Amniotic epithelial cell (primary cell): ENCODE results near the gene DBET.
"Not testable (repeated sequence)": the region's sequence is repeated elsewhere in the genome, so short reads cannot be mapped to it uniquely, and the experiment has no call there.

Experiments
- DNase-seq: peaks from one replicate; pipeline ENCODE4 v3.0.0-alpha.2; 2010; ENCODE audit warnings: low read depth

The DBET gene

DNA sequence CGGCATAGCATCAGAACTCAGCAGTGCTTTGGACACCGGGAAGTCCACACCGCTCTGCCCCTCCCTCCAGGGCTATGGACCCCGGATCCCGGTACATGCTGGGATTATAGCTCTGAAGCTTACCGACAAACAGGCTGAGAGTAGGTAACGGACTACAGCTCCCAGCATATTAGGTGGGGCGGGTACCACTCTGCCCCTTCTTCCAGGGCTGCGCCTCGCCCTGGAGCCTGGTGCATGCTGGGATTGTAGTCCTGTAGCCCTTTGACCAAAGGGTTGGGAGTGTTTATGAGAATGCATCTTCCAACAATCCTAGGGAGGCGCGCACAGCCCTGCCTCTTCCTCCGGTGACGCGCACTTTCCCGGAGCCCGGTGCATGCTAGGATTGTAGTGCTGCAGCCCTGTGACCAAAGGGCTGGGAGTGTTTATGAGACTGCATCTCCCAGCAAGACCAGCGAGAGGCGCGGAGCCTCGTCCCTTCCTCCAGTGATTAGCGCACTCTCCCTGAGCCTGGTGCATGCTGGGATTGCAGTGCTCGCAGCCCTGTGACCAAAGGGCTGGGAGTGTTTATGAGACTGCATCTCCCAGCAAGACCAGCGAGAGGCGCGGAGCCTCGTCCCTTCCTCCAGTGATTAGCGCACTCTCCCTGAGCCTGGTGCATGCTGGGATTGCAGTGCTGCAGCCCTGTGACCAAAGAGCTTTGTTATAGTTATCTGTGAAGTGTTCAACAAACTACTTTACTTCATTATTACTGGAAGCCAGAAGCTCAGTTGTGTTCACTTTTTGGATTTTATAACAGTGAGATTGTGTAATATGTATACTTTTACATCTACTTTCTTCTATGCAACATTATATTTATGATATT lies 14.7 kb upstream of the DBET start:
- not testable (repeated sequence) for DNase-seq

GRCh38 chr4:190058997-190059396 lies 5.3 kb upstream of the DBET start:
- not testable (repeated sequence) for DNase-seq

DNA sequence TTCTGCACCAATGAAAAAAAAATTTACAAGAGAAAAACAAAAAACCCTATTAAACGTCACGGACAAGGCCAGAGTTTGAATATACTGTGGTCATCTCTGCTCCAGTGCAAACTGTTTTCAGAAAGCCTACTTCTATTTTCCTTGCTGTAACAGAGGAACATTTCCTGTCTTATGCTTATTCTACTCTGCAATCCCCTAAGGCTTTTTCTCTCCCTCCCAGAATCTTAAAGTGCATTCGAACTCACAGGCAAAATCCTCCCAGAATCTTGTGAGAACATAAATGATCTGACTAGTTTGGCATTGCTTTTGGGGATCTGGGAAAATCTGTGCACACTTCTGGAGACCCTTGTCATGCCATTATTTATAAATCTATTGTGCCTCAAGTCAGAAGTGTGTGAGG lies 503 bp downstream of the DBET start:
- not testable (repeated sequence) for DNase-seq

DNA sequence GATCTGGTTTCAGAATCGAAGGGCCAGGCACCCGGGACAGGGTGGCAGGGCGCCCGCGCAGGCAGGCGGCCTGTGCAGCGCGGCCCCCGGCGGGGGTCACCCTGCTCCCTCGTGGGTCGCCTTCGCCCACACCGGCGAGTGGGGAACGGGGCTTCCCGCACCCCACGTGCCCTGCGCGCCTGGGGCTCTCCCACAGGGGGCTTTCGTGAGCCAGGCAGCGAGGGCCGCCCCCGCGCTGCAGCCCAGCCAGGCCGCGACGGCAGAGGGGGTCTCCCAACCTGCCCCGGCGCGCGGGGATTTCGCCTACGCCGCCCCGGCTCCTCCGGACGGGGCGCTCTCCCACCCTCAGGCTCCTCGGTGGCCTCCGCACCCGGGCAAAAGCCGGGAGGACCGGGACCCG lies 4.0 kb downstream of the DBET start:
- not testable (repeated sequence) for DNase-seq

DNA sequence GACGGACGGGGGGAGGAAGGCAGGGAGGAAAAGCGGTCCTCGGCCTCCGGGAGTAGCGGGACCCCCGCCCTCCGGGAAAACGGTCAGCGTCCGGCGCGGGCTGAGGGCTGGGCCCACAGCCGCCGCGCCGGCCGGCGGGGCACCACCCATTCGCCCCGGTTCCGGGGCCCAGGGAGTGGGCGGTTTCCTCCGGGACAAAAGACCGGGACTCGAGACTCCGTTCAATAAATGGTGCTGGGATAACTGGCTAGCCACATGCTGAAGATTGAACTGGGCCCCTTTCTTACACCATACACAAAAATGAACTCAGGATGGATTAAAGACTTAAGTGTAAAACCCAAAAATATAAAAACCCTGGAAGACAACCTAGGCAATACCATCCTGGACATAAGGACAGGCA lies 28.8 kb downstream of the DBET start:
- DNase-seq: not testable (repeated sequence)

DNA sequence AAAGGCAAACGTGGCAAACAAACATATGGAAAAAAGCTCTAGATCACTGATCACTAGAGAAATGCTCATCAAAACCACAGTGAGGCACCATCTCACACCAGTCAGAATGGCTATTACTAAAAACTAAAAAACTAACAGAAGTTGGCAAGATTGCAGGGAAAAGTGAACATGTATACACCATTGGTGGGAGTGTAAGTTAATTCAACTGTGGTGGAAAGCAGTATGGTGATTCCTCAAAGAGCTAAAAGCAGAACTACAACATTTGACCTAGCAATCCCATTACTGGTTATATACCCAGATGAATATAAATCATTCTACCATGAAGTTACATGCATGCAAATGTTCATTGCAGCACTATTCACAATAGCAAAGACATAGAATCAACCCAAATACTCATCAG lies 29.7 kb downstream of the DBET start:
- not testable (repeated sequence) for DNase-seq

DNA sequence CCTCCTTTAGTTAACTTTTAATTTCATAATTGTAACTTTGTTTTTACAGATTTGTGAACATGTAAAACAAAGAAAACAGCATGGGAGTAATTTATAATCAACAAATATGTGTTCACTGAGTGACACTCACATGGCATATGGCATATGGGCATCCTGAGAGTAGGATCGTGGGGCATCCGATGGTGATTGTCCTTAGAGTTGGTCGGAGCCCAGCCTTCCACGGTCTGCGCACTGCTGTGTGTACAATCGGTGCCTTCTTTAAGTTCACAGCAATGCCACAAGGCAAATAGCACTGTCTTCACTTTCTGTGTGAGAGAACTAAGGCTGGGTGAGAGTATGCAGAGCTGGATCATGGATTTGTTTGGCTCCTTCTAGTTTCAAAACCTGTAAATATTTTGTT lies 31.0 kb downstream of the DBET start:
- not testable (repeated sequence) for DNase-seq

GRCh38 chr4:190099605-190100004 lies 35.3 kb downstream of the DBET start:
- DNase-seq: not testable (repeated sequence)

DNA sequence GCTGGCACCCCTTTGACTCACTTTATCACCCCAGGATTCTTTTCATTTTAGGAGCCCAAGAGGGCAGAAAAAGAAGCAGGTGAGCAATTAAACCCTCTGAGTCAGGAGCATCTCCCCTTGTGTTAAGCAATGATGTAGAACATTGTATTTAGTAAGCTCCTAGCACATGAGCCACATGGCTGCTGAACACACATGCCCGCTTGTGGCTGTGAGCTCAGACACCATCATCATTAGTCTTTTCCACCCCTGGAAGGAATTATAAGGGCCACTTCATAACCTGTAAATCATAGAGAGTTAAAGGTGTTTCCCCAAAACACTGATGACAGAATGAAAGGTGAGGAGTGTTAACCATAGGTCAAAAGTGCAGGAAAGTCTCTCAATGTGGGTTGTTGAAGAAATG lies 37.2 kb downstream of the DBET start:
- not testable (repeated sequence) for DNase-seq

DNA sequence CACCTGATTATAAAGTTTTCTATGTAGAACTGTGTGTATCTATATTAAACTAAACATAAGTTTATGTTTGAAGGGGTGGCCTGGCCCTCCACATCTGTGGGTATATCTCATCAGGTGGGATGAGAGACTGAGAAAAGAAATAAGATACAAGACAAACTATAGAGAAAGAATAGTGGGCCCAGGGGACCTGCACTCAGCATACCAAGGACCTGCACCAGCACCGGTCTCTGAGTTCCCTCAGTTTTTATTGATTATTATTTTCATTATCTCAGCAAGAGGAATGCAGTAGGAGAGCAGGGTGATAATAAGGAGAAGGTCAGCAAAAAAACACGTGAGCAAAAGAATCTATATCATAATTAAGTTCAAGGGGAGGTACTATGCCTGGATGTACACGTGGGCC lies 41.9 kb downstream of the DBET start:
- not testable (repeated sequence) for DNase-seq

DNA sequence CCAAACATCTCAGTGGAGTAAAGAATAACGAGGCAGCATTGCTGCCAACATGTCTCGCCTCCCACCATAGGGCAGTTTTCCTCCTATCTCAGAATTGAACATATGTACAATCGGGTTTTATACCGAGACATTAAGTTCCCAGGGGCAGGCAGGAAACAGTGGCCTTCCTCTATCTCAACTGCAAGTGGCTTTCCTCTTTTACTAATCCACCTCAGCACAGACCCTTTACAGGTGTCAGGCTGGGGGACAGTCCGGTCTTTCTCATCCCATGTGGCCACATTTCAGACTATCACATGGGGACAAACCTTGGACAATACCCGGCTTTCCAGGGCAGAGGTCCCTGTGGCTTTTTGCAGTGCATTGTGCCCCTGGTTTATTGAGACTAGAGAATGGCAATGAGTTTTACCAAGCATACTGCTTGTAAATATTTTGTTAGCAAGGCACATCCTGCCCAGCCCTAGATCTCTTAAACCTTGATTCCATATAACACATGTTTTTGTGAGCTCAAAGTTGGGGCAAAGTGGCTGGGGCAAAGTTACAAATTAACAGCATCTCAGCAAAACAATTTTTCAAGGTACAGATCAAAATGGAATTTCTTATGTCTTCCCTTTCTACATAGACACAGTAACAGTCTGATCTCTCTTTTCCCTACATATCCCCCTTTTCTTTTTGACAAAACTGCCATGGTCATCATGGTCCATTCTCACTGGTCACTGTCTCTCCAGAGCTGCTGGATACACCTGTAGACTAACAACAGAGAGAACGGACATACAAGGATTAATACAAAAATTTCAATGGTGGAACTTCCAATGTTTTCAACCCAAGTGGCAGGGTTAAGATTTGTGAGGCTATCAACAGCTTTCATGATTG lies 42.5 kb downstream of the DBET start:
- not testable (repeated sequence) for DNase-seq

DNA sequence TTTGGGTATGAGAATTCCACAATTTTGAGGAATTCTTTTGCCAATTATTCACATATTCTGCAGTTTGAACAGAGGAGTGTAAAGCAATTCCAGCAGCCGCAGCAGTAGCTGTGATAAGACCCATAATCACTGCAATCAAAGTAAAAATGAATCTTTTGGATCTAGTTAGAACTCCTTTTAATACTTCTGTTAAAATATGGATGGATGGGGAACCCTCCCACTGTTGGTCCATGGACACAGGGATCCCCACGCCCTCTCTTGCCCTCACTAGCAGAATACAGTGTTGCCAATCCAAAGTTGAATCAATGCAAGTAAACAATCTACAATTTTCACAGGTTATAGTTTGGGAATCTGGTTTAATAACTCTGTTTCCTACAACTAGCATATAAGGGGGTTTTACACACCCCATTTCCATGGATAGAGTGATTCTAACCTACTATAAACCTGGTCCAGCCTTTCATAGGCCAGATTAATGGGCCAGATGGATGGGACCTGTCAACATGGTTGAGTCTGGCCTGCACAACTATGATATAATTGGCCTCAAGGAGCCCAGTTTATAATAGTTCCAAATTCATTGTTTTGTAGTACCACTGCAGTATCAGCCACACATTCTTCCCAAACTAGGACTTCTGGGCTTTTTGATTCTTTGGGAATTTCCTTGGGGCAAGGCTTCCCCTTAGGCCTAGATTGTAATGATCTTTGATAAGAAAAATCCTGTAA lies 43.6 kb downstream of the DBET start:
- not testable (repeated sequence) for DNase-seq

- not testable (repeated sequence) for DNase-seq
These were observed 44.5 kb downstream of the DBET start for GRCh38 chr4:190108756-190109155.

DNA sequence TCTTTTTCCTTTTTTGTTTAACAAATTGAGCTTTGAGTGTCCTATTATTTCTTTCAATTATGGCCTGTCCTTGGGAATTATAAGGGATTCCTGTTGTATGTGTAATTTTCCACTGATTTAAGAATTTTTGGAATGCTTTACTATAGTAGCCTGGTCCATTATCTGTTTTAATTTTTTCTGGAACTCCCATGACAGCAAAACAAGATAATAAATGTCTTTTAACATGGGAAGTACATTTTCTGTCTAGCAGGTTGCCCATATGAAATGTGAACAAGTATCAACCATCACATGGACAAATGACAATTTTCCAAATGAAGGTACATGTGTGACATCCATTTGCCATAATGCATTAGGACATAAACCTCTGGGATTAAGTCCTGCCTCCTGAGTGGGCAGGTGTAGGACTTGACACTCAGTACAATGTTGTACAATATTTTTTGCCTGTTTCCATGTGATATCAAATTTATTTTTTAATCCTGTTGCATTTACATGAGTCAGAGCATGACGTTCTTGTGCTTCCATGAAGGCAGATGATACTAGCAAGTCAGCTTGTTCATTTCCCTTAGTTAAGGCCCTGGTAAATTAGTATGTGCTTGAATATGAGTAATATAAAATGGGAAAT lies 45.2 kb downstream of the DBET start:
- not testable (repeated sequence) for DNase-seq

- DNase-seq: not testable (repeated sequence)
These were observed 45.7 kb downstream of the DBET start for GRCh38 chr4:190110033-190110432.

DNA sequence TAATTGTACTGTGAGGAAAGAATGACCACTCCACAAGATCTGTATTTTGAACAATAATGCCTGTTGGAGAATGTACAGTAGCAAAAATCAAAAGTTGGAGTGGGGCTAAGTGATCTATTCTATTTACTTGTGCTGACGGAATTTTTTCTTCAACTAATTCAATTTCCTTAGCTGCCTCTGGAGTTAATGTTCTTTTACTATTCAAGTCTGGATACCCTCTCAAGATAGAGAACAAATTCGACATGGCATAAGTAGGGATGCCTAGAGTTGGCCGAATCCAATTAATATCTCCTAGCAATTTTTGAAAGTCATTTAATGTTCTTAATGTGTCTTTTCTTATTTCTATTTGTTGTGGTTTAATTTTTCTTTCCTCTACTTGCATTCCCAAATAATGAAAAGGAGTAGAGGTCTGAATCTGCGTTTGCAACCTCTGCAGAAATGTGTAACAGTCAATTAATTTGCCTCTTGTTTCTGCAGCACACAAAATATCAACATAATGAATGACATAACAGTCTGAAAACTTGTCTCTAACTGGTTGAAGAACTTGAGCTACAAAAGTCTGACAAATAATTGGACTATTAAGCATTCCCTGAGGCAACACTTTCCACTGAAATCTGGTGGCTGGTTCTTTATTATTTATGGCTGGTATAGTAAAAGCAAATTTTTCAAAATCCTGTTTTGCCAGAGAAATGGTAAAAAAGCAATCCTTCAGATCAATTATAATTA lies 46.4 kb downstream of the DBET start:
- not testable (repeated sequence) for DNase-seq

GRCh38 chr4:190112879-190113278 lies 48.6 kb downstream of the DBET start:
- not testable (repeated sequence) for DNase-seq

GRCh38 chr4:190114991-190115390 lies 50.7 kb downstream of the DBET start:
- DNase-seq: not testable (repeated sequence)
